K562 (cell line): ENCODE data around the gene TRABD2B.

Experiments
- CTCF ChIP-seq, 3 experiments: IDR thresholded peaks in 2 of 3; conservative IDR thresholded peaks in 1 of 3; 2 replicates each; pipeline ENCODE4 v1.5.1; 2011 to 2012; ENCODE audit warnings: low read length in 3 of 3, mild to moderate bottlenecking in 3 of 3, control low read depth in 2 of 3, improper control_type of control experiment in 1 of 3, inconsistent platforms in 1 of 3, low read depth in 1 of 3, mixed read lengths in 1 of 3, moderate library complexity in 1 of 3; ENCODE audit not compliant: insufficient read depth in 2 of 3
- EHMT2 ChIP-seq: fragments of 450-650 bp; IDR thresholded peaks from 2 replicates; pipeline ENCODE4 v1.6.1; 2018; ENCODE audit warnings: antibody characterized with exemption
- MTA3 ChIP-seq: fragments of 450-650 bp; formaldehyde crosslinking; IDR thresholded peaks from 2 replicates; pipeline ENCODE4 v1.6.1; 2017; ENCODE audit warnings: mild to moderate bottlenecking, borderline replicate concordance
- TCF7L2 ChIP-seq: fragments of 150-350 bp; IDR thresholded peaks from 2 replicates; pipeline ENCODE4 v1.6.1; 2016; ENCODE audit warnings: low read depth, mild to moderate bottlenecking, low read length, moderate library complexity
- ZNF121 ChIP-seq: sonication (generic); formaldehyde crosslinking; conservative IDR thresholded peaks from 2 replicates; pipeline ENCODE4 v1.8.0; 2022; ENCODE audit warnings: missing genetic modification reagents
- ZNF589 ChIP-seq: fragments of 200-800 bp; sonication (Bioruptor generic); IDR thresholded peaks from 2 replicates; pipeline ENCODE4 v1.6.1; 2016; ENCODE audit warnings: low read depth, missing genetic modification characterization, missing compliant biosample characterization

DNA sequence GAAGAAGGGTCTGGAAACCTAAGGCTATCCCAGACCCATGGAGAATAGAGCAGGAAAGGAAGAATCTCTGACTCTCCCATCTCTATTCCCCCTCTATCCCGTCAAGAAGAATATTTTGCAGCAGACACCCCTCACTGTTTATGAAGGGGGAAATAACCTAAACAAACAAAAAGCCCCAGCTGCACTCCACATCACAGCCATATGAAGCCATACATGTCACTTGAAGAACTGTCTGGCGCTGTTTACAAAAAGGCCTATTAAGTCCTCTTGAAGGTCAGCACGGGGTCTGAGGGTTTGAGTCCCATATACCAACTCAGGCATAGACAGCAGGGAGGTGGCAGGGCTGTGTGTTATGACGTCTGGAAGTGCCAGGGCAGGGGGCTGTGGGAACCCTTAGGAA, 31.4 kb downstream of the TRABD2B start:
- TF ChIP-seq ZNF121 (CRISPR knock-in tag) (no peak), TCF7L2 (no peak), MTA3 (no peak), ZNF589 (CRISPR knock-in tag) (no peak), EHMT2 (no peak), CTCF (IDR thresholded peaks at IDR 0.05 in 2 of 3, conservative IDR thresholded peaks at IDR 0.05 in 1 of 3; ENCODE audit: insufficient read depth in 2 of 3, low read depth in 1 of 3, low read length in 3 of 3) (no peak)
